ENCODE measurements around the gene NCOA5. TPM values are rescaled to one million over a fixed set of nuclear protein-coding genes. Genes with fewer than 3 reads are reported as not detected.

NCOA5 gene
- total and polyA plus RNA-seq, 9 of the 15 experiments (the other 6 are each of a cell fraction or from before 2014, with no cell fraction given): 3.9 to 22.8 (median 13.8) TPM

DNA sequence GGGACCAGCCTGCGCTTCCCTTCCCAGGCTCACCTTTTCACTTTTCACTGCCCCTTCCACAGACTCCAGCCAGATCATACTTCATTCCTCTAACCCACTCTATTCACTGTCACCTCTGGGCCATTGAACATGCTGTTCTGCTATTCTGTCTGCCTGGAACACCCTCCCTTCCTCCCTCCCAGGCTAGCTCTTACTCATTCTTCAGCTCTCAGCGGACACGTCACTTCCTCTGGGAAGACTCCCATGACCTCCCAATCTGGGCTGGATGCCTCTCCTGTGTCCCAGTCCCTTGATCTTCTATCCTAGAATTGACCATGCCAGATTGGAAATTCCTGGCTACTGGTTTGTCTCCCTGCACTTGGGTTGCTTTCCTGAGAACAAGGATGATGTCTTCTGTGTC lies 55.7 kb downstream of the NCOA5 start:
- ATAC-seq: no peak
- no peaks in the 10 kb centered on the region for H3K9me3 ChIP-seq (replicated peaks; ENCODE audit: control insufficient read depth, insufficient read depth, low read depth, low read length)
- in situ Hi-C loops (cut with MboI): no loop called here
- H3K4me3 ChIP-seq: no peak overlapping the region
- no peak overlapping the region for H3K27ac ChIP-seq (ENCODE audit: extremely low read depth, low read depth, low read length)
- H3K27me3 ChIP-seq (ENCODE audit: control insufficient read depth in 2 of 2, insufficient read depth in 2 of 2, low read length in 2 of 2): peaks cover 12 to 37% of the 10 kb centered on the region in 2 experiments
- no peak for TF ChIP-seq PTTG1 (tag; IDR thresholded peaks at IDR 0.05; ENCODE audit: low read depth)
- TF ChIP-seq, protein P1, sequence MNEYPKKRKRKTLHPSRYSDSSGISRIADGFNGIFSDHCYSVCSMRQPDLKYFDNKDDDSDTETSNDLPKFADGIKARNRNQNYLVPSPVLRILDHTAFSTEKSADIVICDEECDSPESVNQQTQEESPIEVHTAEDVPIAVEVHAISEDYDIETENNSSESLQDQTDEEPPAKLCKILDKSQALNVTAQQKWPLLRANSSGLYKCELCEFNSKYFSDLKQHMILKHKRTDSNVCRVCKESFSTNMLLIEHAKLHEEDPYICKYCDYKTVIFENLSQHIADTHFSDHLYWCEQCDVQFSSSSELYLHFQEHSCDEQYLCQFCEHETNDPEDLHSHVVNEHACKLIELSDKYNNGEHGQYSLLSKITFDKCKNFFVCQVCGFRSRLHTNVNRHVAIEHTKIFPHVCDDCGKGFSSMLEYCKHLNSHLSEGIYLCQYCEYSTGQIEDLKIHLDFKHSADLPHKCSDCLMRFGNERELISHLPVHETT (CRISPR knock-in tag; conservative IDR thresholded peaks at IDR 0.05 in 1 of 2, IDR thresholded peaks at IDR 0.05 in 1 of 2): no peak
- TF ChIP-seq, protein P2, sequence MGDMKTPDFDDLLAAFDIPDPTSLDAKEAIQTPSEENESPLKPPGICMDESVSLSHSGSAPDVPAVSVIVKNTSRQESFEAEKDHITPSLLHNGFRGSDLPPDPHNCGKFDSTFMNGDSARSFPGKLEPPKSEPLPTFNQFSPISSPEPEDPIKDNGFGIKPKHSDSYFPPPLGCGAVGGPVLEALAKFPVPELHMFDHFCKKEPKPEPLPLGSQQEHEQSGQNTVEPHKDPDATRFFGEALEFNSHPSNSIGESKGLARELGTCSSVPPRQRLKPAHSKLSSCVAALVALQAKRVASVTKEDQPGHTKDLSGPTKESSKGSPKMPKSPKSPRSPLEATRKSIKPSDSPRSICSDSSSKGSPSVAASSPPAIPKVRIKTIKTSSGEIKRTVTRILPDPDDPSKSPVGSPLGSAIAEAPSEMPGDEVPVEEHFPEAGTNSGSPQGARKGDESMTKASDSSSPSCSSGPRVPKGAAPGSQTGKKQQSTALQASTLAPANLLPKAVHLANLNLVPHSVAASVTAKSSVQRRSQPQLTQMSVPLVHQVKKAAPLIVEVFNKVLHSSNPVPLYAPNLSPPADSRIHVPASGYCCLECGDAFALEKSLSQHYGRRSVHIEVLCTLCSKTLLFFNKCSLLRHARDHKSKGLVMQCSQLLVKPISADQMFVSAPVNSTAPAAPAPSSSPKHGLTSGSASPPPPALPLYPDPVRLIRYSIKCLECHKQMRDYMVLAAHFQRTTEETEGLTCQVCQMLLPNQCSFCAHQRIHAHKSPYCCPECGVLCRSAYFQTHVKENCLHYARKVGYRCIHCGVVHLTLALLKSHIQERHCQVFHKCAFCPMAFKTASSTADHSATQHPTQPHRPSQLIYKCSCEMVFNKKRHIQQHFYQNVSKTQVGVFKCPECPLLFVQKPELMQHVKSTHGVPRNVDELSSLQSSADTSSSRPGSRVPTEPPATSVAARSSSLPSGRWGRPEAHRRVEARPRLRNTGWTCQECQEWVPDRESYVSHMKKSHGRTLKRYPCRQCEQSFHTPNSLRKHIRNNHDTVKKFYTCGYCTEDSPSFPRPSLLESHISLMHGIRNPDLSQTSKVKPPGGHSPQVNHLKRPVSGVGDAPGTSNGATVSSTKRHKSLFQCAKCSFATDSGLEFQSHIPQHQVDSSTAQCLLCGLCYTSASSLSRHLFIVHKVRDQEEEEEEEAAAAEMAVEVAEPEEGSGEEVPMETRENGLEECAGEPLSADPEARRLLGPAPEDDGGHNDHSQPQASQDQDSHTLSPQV (IDR thresholded peaks at IDR 0.05): no peak
- no peak for TF ChIP-seq NEUROD1 (IDR thresholded peaks at IDR 0.05; ENCODE audit: borderline replicate concordance, low read depth, low read length, partially characterized antibody)
- TF ChIP-seq ZNF696 (CRISPR knock-in tag; conservative IDR thresholded peaks at IDR 0.05): no peak
- no peak for TF ChIP-seq GATAD2A (IDR thresholded peaks at IDR 0.05)
- no peak for TF ChIP-seq NCOA1 (IDR thresholded peaks at IDR 0.05; ENCODE audit: low read depth)
- TF ChIP-seq NR4A1 (CRISPR knock-in tag; IDR thresholded peaks at IDR 0.05): no peak
- no peak for TF ChIP-seq NR4A1 (tag; IDR thresholded peaks at IDR 0.05)
- TF ChIP-seq CBX3 (IDR thresholded peaks at IDR 0.05; ENCODE audit: borderline replicate concordance in 1 of 2, low read length in 2 of 2): no peak
- TF ChIP-seq SRSF9 (IDR thresholded peaks at IDR 0.05; ENCODE audit: borderline replicate concordance, low read depth, low read length): no peak
- TF ChIP-seq MED1 (CRISPR knock-in tag; IDR thresholded peaks at IDR 0.05; ENCODE audit: borderline replicate concordance): no peak
- H3K79me2 ChIP-seq (ENCODE audit: control insufficient read depth, insufficient read depth, low read length): no peaks in the 10 kb centered on the region
- DNase-seq (ENCODE audit: extremely low read depth in 1 of 4, low spot score in 3 of 4): no peak
- H3K9ac ChIP-seq (ENCODE audit: insufficient read depth in 1 of 2, low read depth in 2 of 2, low read length in 2 of 2): no peak overlapping the region
- ChIA-PET POLR2A (interaction anchor here (0.6 kb wide), 1 partner anchor 410 kb away, joined by 3 read pairs; no protein-coding TSS in a partner anchor), CTCF (ENCODE audit: low intra/inter-chr PET ratio) (no interaction called here)
- peaks cover 0 to 21% of the 10 kb centered on the region in 2 experiments; a peak in 1 of 5 replicates for H3K4me1 ChIP-seq (replicated peaks in 1 of 2; ENCODE audit: control insufficient read depth in 2 of 2, insufficient read depth in 2 of 2, low read length in 2 of 2)
- FAIRE-seq: no peak
- no peaks in the 10 kb centered on the region for H3K36me3 ChIP-seq (ENCODE audit: control insufficient read depth, insufficient read depth, low read length)
- intact Hi-C loops (cut with micrococcal nuclease): no loop called here
- no peak overlapping the region for H3K4me2 ChIP-seq (ENCODE audit: insufficient read depth, low read length)
- BruUV-seq (replicated peaks): no TSS peak
- H4K20me1 ChIP-seq (replicated peaks; ENCODE audit: control insufficient read depth, insufficient read depth, low read length): peaks cover 10% of the 10 kb centered on the region
- no peaks in the 10 kb centered on the region for H3K9me1 ChIP-seq (ENCODE audit: control insufficient read depth, insufficient read depth, low read length)
- 0% methylated on average over 3 of the region's 3 CpGs for WGBS (ENCODE audit: insufficient coverage, low coverage, missing lambda C conversion rate)
- no peak overlapping the region for H2AFZ ChIP-seq (ENCODE audit: low read depth, low read length)
